Sigmoid colon (tissue), 4 donors: Measurements from ENCODE around the gene ELP2.

Experiments used
- CTCF ChIP-seq, 4 experiments: fragments of 450-650 bp in 3 of 4; fragments of 200-600 bp in 1 of 4; IDR thresholded peaks; one replicate each; pipeline ENCODE4 v1.5.1; 2016 to 2019; ENCODE audit warnings: antibody characterized with exemption in 4 of 4, mild to moderate bottlenecking in 3 of 4, moderate library complexity in 2 of 4
- EP300 ChIP-seq, 4 donors: sonication (generic); formaldehyde crosslinking; IDR thresholded peaks; one replicate each; pipeline ENCODE4 v1.6.1; 2017; ENCODE audit warnings: antibody characterized with exemption in 4 of 4

- TF ChIP-seq EP300 (IDR thresholded peaks at IDR 0.05) (no peak), CTCF (IDR thresholded peaks at IDR 0.05) (no peak)
These were observed 50.1 kb downstream of the ELP2 start for GRCh38 chr18:36179562-36180355.
